Prostate gland (tissue), 2 donors: ENCODE results near the gene R3HCC1L.

Experiments
- POLR2AphosphoS5 ChIP-seq: sonication (generic); formaldehyde crosslinking; IDR thresholded peaks from one replicate; pipeline ENCODE4 v1.6.1; 2017; ENCODE audit warnings: antibody characterized with exemption
- TF ChIP-seq, protein P1 (sequence below), 4 experiments: fragments of 200-600 bp in 2 of 4; fragments of 450-650 bp in 2 of 4; sonication (generic) in 2 of 4; IDR thresholded peaks; 1 replicate in 3 of 4; 2 replicates in 1 of 4; pipeline ENCODE4 v1.5.1; 2016 to 2019; ENCODE audit warnings: antibody characterized with exemption in 4 of 4, mild to moderate bottlenecking in 2 of 4, moderate library complexity in 2 of 4

GRCh38 chr10:98249134-98249533 is 114.7 kb downstream of the R3HCC1L start:
- no peak for TF ChIP-seq POLR2AphosphoS5
- TF ChIP-seq, protein P1, sequence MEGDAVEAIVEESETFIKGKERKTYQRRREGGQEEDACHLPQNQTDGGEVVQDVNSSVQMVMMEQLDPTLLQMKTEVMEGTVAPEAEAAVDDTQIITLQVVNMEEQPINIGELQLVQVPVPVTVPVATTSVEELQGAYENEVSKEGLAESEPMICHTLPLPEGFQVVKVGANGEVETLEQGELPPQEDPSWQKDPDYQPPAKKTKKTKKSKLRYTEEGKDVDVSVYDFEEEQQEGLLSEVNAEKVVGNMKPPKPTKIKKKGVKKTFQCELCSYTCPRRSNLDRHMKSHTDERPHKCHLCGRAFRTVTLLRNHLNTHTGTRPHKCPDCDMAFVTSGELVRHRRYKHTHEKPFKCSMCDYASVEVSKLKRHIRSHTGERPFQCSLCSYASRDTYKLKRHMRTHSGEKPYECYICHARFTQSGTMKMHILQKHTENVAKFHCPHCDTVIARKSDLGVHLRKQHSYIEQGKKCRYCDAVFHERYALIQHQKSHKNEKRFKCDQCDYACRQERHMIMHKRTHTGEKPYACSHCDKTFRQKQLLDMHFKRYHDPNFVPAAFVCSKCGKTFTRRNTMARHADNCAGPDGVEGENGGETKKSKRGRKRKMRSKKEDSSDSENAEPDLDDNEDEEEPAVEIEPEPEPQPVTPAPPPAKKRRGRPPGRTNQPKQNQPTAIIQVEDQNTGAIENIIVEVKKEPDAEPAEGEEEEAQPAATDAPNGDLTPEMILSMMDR (IDR thresholded peaks at IDR 0.05): no peak
